ENCODE results near the gene TIMM29.

Gene TIMM29

GRCh38 chr19:10960314-10961072 lies 31.9 kb downstream of the TIMM29 start, which contains the start of gene SMARCA4 (continued):
- TF ChIP-seq, protein P1, sequence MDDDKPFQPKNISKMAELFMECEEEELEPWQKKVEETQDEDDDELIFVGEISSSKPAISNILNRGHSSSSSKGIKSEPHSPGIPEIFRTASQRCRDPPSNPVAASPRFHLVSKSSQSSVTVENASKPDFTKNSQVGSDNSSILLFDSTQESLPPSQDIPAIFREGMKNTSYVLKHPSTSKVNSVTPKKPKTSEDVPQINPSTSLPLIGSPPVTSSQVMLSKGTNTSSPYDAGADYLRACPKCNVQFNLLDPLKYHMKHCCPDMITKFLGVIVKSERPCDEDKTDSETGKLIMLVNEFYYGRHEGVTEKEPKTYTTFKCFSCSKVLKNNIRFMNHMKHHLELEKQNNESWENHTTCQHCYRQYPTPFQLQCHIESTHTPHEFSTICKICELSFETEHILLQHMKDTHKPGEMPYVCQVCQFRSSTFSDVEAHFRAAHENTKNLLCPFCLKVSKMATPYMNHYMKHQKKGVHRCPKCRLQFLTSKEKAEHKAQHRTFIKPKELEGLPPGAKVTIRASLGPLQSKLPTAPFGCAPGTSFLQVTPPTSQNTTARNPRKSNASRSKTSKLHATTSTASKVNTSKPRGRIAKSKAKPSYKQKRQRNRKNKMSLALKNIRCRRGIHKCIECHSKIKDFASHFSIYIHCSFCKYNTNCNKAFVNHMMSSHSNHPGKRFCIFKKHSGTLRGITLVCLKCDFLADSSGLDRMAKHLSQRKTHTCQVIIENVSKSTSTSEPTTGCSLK (tag by site-specific recombination; IDR thresholded peaks at IDR 0.05): no peak
- TF ChIP-seq KLF17 (tag by site-specific recombination; IDR thresholded peaks at IDR 0.05) (peak; percentile 81; the same call in 1 of the 2 replicates), ZNF600 (tag by site-specific recombination; IDR thresholded peaks at IDR 0.05) (no peak), PRDM2 (tag by site-specific recombination; IDR thresholded peaks at IDR 0.05; ENCODE audit: borderline replicate concordance) (no peak), GLI2 (tag by site-specific recombination; IDR thresholded peaks at IDR 0.05; ENCODE audit: borderline replicate concordance, low read depth) (no peak), ZNF518A (tag by site-specific recombination; conservative IDR thresholded peaks at IDR 0.05; ENCODE audit: low read depth) (peak; percentile 38; the same call in 1 of the 2 replicates), ZFP69B (tag by site-specific recombination; IDR thresholded peaks at IDR 0.05) (peak; percentile 74), ZNF114 (tag by site-specific recombination; IDR thresholded peaks at IDR 0.05) (no peak), ZBTB48 (tag by site-specific recombination; IDR thresholded peaks at IDR 0.05) (peak; percentile 62), CTCF (tag by site-specific recombination; IDR thresholded peaks at IDR 0.05) (no peak), ZNF768 (tag by site-specific recombination; IDR thresholded peaks at IDR 0.05) (no peak), MEIS1 (CRISPR knock-in tag; IDR thresholded peaks at IDR 0.05; ENCODE audit: borderline replicate concordance) (no peak), ZNF140 (tag by site-specific recombination; IDR thresholded peaks at IDR 0.05) (no peak)
- TF ChIP-seq, protein P2, sequence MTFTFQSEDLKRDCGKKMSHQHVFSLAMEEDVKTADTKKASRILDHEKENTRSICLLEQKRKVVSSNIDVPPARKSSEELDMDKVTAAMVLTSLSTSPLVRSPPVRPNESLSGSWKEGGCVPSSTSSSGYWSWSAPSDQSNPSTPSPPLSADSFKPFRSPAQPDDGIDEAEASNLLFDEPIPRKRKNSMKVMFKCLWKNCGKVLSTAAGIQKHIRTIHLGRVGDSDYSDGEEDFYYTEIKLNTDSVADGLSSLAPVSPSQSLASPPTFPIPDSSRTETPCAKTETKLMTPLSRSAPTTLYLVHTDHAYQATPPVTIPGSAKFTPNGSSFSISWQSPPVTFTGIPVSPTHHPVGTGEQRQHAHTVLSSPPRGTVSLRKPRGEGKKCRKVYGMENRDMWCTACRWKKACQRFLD (tag by site-specific recombination; IDR thresholded peaks at IDR 0.05): no peak
- TF ChIP-seq, protein P3, sequence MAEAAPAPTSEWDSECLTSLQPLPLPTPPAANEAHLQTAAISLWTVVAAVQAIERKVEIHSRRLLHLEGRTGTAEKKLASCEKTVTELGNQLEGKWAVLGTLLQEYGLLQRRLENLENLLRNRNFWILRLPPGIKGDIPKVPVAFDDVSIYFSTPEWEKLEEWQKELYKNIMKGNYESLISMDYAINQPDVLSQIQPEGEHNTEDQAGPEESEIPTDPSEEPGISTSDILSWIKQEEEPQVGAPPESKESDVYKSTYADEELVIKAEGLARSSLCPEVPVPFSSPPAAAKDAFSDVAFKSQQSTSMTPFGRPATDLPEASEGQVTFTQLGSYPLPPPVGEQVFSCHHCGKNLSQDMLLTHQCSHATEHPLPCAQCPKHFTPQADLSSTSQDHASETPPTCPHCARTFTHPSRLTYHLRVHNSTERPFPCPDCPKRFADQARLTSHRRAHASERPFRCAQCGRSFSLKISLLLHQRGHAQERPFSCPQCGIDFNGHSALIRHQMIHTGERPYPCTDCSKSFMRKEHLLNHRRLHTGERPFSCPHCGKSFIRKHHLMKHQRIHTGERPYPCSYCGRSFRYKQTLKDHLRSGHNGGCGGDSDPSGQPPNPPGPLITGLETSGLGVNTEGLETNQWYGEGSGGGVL (tag by site-specific recombination; IDR thresholded peaks at IDR 0.05): no peak

Data from HEK293 (cell line).